Right cardiac atrium (tissue), 5 donors: ENCODE results near the gene CD38. TPM values are rescaled to one million over a fixed set of nuclear protein-coding genes. Genes with fewer than 3 reads are reported as not detected.

Source experiments
- ATAC-seq, 2 donors: fragments of 200-7000 bp; cut with Tn5 transposase; one replicate each; pipeline versions ENCODE4 v1.8.0 to v1.9.1; 2020; ENCODE audit warnings: moderate library complexity in 2 of 2, mild to moderate bottlenecking in 1 of 2
- DNase-seq, 3 donors: peaks; one replicate each; pipeline ENCODE4 v3.0.0-alpha.2; 2020
- H3K27ac ChIP-seq: one replicate; pipeline ENCODE4 v1.5.1; 2013; ENCODE audit warnings: mild to moderate bottlenecking, low read length, control low read depth, moderate library complexity
- H3K27me3 ChIP-seq: one replicate; pipeline ENCODE4 v1.6.1; 2013; ENCODE audit not compliant: control insufficient read depth, insufficient read depth
- H3K4me1 ChIP-seq: one replicate; pipeline ENCODE4 v1.6.1; 2013; ENCODE audit warnings: low read length; ENCODE audit not compliant: control insufficient read depth, insufficient read depth
- H3K4me3 ChIP-seq: one replicate; pipeline ENCODE4 v1.5.1; 2013; ENCODE audit warnings: low read length, control low read depth
- H3K9me3 ChIP-seq: one replicate; pipeline ENCODE4 v1.6.1; 2013; ENCODE audit warnings: low read length; ENCODE audit not compliant: control insufficient read depth
- WGBS: extraction: QIAGEN DNeasy Blood & Tissue Kit; methylation state at CpG from one replicate; pipeline ENCODE4 v1.1.7; 2013; 5-methylcytosine and 5-hydroxymethylcytosine counted together
- intact Hi-C, 4 donors: fragments of 100-400 bp; cut with DNase I; formaldehyde crosslinking; loops; one replicate each; pipeline versions ENCODE4 v1.11.0 to v1.14.0; 2022 to 2023
- polyA plus RNA-seq: library from polyadenylated mRNA; stranded (reverse); fragments of 200-250 nt; gene quantifications from one replicate; pipeline ENCODE4 v1.2.3, GENCODE V29; 2013
- total RNA-seq, 4 donors: library from RNA; stranded (reverse); fragmentation: NEBNext Ultra II Directional; extraction: Animal tissue kit (Norgen Biotek cat#: 25700); gene quantifications; one replicate each; pipeline ENCODE4 v1.2.1, GENCODE V29; 2021
- donor health status: healthy with polysubstance abuse.
- donor health status: DM: no; HTN: yes; CAD: no.
- donor health status: DM: no; HTN: no; CAD: no.
- donor health status: DM: no; HTN: yes; CAD: no; lungs with severe emphysema.
- donor health status: DM: yes; HTN: yes; CAD: no.

CD38 gene
- total and polyA plus RNA-seq, 5 donors = 3.2 to 10.3 (median 3.7) TPM

DNA sequence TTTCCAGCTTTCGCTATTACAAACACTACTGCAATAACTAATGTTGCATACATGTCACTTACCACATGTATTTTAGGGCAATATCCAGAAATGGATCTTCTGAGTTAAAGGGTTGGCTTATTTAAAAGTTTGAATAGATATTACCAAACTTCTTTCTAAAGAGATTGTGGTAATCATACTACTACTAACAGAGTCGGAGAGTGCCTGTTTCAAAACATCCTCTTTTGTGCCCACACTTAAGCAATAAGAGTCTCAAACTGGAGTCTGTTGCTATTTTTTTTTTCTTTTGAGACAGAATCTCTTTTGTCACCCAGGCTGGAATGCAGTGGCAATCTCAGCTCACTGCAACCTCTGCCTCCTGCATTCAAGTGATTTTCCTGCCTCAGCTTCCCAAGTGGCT lies 124.6 kb downstream of the CD38 start:
- no peak for ATAC-seq
- Histone ChIP-seq H3K27ac (no peak overlapping the region), H3K27me3 (no peaks in the 10 kb centered on the region), H3K9me3 (no peaks in the 10 kb centered on the region), H3K4me1 (no peaks in the 10 kb centered on the region), H3K4me3 (no peak overlapping the region)
- intact Hi-C loops = no loop called here
- no peak for DNase-seq
- WGBS = 82% methylated on average over 2 of the region's 2 CpGs

Other genes starting within 250 kb of the CD38 start
- gene FBXL5, start 123.0 kb upstream of the CD38 start, total RNA-seq = 10 to 100 TPM; 80.8 to 90.1 (median 88.3) TPM
- gene FBXL5, start 123.0 kb upstream of the CD38 start, polyA plus RNA-seq = 52.8 TPM
- 10 to 100 TPM; 32.6 to 40.9 (median 35.0) TPM for gene FAM200B, start 96.5 kb upstream of the CD38 start, total RNA-seq
- gene FAM200B, start 96.5 kb upstream of the CD38 start, polyA plus RNA-seq = 60.3 TPM
- gene BST1, start 75.3 kb upstream of the CD38 start, total RNA-seq = 10 to 100 TPM in 1 of 4 donors, 1 to 10 TPM in 3; 6.3 to 10.9 (median 8.2) TPM
- gene BST1, start 75.3 kb upstream of the CD38 start, polyA plus RNA-seq = 9.8 TPM
- gene FGFBP1, start 160.4 kb downstream of the CD38 start, total RNA-seq = under 1 TPM in 1 of 4 donors, not detected in 3; 0.25 TPM
- gene FGFBP1, start 160.4 kb downstream of the CD38 start, polyA plus RNA-seq = not detected
- 10 to 100 TPM in 1 of 4 donors, 1 to 10 TPM in 3; 4.0 to 18.1 (median 5.2) TPM for gene FGFBP2, start 184.8 kb downstream of the CD38 start, total RNA-seq
- gene FGFBP2, start 184.8 kb downstream of the CD38 start, polyA plus RNA-seq = 20.7 TPM